NCI-H1105 treated with DMSO at 0.1 percent for 48 hours (cell line): ENCODE data around the gene GPR162.

Experiments used
- DNase-seq: peaks from one replicate; lab custom pipeline; 2025; lab: John Stamatoyannopoulos, UW

GPR162 gene

GRCh38 chr12:6821591-6822425 lies at the start of gene GPR162:
GPR162 (plus strand) TSS chr12:6821821; CDS start chr12:6823899, 2,078 bp downstream.
- peak; percentile 70 for DNase-seq

- DNase-seq: no peak
These were observed 49.3 kb upstream of the GPR162 start, which contains the start of gene LAG3 for GRCh38 chr12:6772331-6772695. LAG3 (plus strand) TSS chr12:6772520; CDS start chr12:6772853, 333 bp downstream.

- DNase-seq: no peak
These were observed 48.7 kb upstream of the GPR162 start for GRCh38 chr12:6772726-6773589.

- DNase-seq: no peak
These were observed 47.9 kb upstream of the GPR162 start for GRCh38 chr12:6773590-6774351.

- DNase-seq: no peak
These were observed 47.0 kb upstream of the GPR162 start for GRCh38 chr12:6774499-6775062.

- no peak for DNase-seq
These were observed 46.1 kb upstream of the GPR162 start for GRCh38 chr12:6775185-6776174.

- DNase-seq: no peak
These were observed 44.2 kb upstream of the GPR162 start for GRCh38 chr12:6777386-6777785.

- peak; percentile 24 for DNase-seq
These were observed 43.4 kb upstream of the GPR162 start for GRCh38 chr12:6778217-6778573.

GRCh38 chr12:6778574-6779550 lies 42.8 kb upstream of the GPR162 start:
- peak; percentile 92 for DNase-seq

- DNase-seq: no peak
These were observed 41.8 kb upstream of the GPR162 start for GRCh38 chr12:6779708-6780432.

- DNase-seq: no peak
These were observed 41.0 kb upstream of the GPR162 start for GRCh38 chr12:6780573-6780972.

GRCh38 chr12:6782119-6782518 lies 39.5 kb upstream of the GPR162 start:
- no peak for DNase-seq

GRCh38 chr12:6782850-6783566 lies 38.6 kb upstream of the GPR162 start:
- DNase-seq: no peak

GRCh38 chr12:6783828-6784227 lies 37.8 kb upstream of the GPR162 start:
- no peak for DNase-seq

- no peak for DNase-seq
These were observed 37.3 kb upstream of the GPR162 start for GRCh38 chr12:6784296-6784695.

GRCh38 chr12:6784761-6785160 lies 36.9 kb upstream of the GPR162 start:
- DNase-seq: no peak

GRCh38 chr12:6786416-6787094 lies 35.1 kb upstream of the GPR162 start:
- DNase-seq: no peak

GRCh38 chr12:6787309-6787708 lies 34.3 kb upstream of the GPR162 start:
- DNase-seq: no peak
